Nephron progenitor cell (in vitro differentiated cells): ENCODE measurements around the gene ROBO3.
A peak's percentile ranks its signal among the peaks of the same experiment; 100 is the strongest.

Experiments
- DNase-seq: peaks from one replicate; pipeline ENCODE4 v3.0.0; 2021
- H3K27ac Mint-ChIP-seq: 2 replicates; pipeline ENCODE4 v1.8.0; 2021; ENCODE audit warnings: mild to moderate bottlenecking, moderate library complexity, mixed read lengths
- H3K27me3 Mint-ChIP-seq: 2 replicates; pipeline ENCODE4 v1.8.0; 2021; ENCODE audit warnings: mild to moderate bottlenecking, low read depth, mixed read lengths; ENCODE audit not compliant: poor library complexity
- H3K36me3 Mint-ChIP-seq: 2 replicates; pipeline ENCODE4 v1.8.0; 2021; ENCODE audit warnings: low read depth, mixed read lengths
- H3K4me1 Mint-ChIP-seq: 2 replicates; pipeline ENCODE4 v1.8.0; 2021; ENCODE audit warnings: mixed read lengths
- H3K4me3 Mint-ChIP-seq: 2 replicates; pipeline ENCODE4 v1.8.0; 2021; ENCODE audit warnings: mild to moderate bottlenecking, moderate library complexity, mixed read lengths
- H3K9me3 Mint-ChIP-seq: 2 replicates; pipeline ENCODE4 v1.8.0; 2021; ENCODE audit warnings: mild to moderate bottlenecking, moderate library complexity, mixed read lengths
- CTCF ChIP-seq: fragments of 200-600 bp; sonication (generic); IDR thresholded peaks from 2 replicates; pipeline ENCODE4 v1.5.0; 2021; ENCODE audit warnings: antibody characterized with exemption

Gene ROBO3

GRCh38 chr11:124882339-124883071 is 17.3 kb downstream of the ROBO3 start:
- peak overlapping the region; percentile 14 for H3K27ac Mint-ChIP-seq
- H3K36me3 Mint-ChIP-seq: no peaks in the 10 kb centered on the region
- H3K9me3 Mint-ChIP-seq: no peaks in the 10 kb centered on the region
- H3K4me1 Mint-ChIP-seq: peaks cover 62% of the 10 kb centered on the region
- H3K27me3 Mint-ChIP-seq: peaks cover 40% of the 10 kb centered on the region
- no peak for TF ChIP-seq CTCF
- no peak for DNase-seq
- H3K4me3 Mint-ChIP-seq: no peak overlapping the region

- no peak for DNase-seq
- H3K27me3 Mint-ChIP-seq: peaks cover 46% of the 10 kb centered on the region
- H3K4me3 Mint-ChIP-seq: no peak overlapping the region
- no peaks in the 10 kb centered on the region for H3K9me3 Mint-ChIP-seq
- peaks cover 68% of the 10 kb centered on the region for H3K4me1 Mint-ChIP-seq
- no peak for TF ChIP-seq CTCF
- no peak overlapping the region for H3K27ac Mint-ChIP-seq
- H3K36me3 Mint-ChIP-seq: no peaks in the 10 kb centered on the region
Observed at GRCh38 chr11:124884340-124884739, 19.1 kb downstream of the ROBO3 start.

- Mint-ChIP-seq H3K27ac (no peak overlapping the region), H3K27me3 (peaks cover 49% of the 10 kb centered on the region), H3K9me3 (no peaks in the 10 kb centered on the region), H3K4me3 (no peak overlapping the region), H3K36me3 (no peaks in the 10 kb centered on the region), H3K4me1 (peaks cover 75% of the 10 kb centered on the region)
- DNase-seq: no peak
- no peak for TF ChIP-seq CTCF
Observed at GRCh38 chr11:124884869-124885479, 19.7 kb downstream of the ROBO3 start.

- no peak overlapping the region for H3K27ac Mint-ChIP-seq
- H3K27me3 Mint-ChIP-seq: peaks cover 49% of the 10 kb centered on the region
- no peaks in the 10 kb centered on the region for H3K36me3 Mint-ChIP-seq
- TF ChIP-seq CTCF: no peak
- peaks cover 78% of the 10 kb centered on the region for H3K4me1 Mint-ChIP-seq
- no peak for DNase-seq
- no peak overlapping the region for H3K4me3 Mint-ChIP-seq
- no peaks in the 10 kb centered on the region for H3K9me3 Mint-ChIP-seq
Observed at GRCh38 chr11:124886476-124886875, 21.2 kb downstream of the ROBO3 start.

- no peak for TF ChIP-seq CTCF
- Mint-ChIP-seq H3K27ac (no peak overlapping the region), H3K4me3 (no peak overlapping the region), H3K36me3 (no peaks in the 10 kb centered on the region), H3K27me3 (peaks cover 45% of the 10 kb centered on the region), H3K9me3 (no peaks in the 10 kb centered on the region), H3K4me1 (peaks cover 79% of the 10 kb centered on the region)
- no peak for DNase-seq
Observed at GRCh38 chr11:124886978-124887666, 21.9 kb downstream of the ROBO3 start.
